HAP-1 (cell line): ENCODE measurements around the gene LMAN2.

Source experiments
- DNase-seq, 2 experiments: peaks; one replicate each; pipeline ENCODE4 v3.0.0-alpha.2; 2016 to 2020; ENCODE audit warnings: low spot score in 2 of 2
- H3K27me3 ChIP-seq: fragments of 250-450 bp; sonication (Bioruptor Pico); 2 replicates; pipeline ENCODE4 v1.5.1; 2020; ENCODE audit warnings: low read depth, mild to moderate bottlenecking, moderate library complexity
- H3K36me3 ChIP-seq: fragments of 250-450 bp; sonication (Bioruptor Pico); replicated peaks from 2 replicates; pipeline ENCODE4 v1.5.1; 2020; ENCODE audit warnings: mild to moderate bottlenecking
- H3K4me1 ChIP-seq: fragments of 250-450 bp; sonication (Bioruptor Pico); 2 replicates; pipeline ENCODE4 v1.5.1; 2020; ENCODE audit warnings: mild to moderate bottlenecking
- H3K4me3 ChIP-seq: fragments of 250-450 bp; sonication (Bioruptor Pico); 2 replicates; pipeline ENCODE4 v1.5.1; 2020; ENCODE audit warnings: mild to moderate bottlenecking, moderate library complexity
- H3K9me3 ChIP-seq: fragments of 250-450 bp; sonication (Bioruptor Pico); 2 replicates; pipeline ENCODE4 v1.5.1; 2020; ENCODE audit warnings: mild to moderate bottlenecking, moderate library complexity
- in situ Hi-C: fragments of 300-500 bp; cut with MboI; formaldehyde crosslinking; loops from 3 replicates; pipeline ENCODE4 v1.14.3; 2020; ENCODE audit warnings: low sequenced_read_pairs, inconsistent platforms, mixed read lengths

Gene LMAN2

DNA sequence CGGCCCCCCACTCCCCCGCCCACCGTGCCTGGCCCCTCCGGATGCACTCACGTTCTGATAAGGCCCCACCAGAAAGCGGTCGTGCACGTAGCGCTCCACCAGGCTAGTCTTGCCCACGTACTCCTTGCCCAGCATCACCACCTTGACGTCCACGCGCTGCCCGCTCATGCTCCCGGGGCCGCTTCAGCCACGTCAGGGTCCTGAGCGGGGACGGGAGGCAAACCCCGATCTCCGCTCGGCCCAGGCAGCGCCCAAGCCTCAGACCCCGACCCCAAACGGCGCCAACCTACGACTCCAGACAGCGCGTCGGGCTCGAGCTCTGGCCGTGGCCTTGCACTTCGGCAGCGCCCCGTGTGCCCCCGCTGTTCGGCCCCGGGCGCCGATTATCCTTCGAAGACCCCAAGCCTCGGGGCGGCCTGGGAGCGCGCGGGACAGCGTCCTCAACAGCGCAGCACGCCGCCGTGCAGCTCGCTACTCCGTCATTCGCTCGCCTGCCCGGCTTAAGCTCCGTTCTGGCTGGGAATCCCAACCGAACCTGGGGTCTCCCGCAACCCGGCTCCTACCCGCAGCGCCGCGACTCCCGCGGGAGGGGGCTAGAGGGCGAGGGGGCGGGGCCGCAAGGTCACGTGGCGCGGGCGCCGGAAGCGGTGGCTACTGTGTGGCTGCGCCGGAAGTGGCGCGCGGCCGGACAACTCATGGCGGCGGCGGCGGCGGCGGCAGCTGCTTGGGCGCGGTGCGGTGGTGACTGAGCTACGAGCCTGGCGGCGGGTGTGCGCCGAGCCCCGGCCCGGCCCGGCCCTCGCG, 48.1 kb downstream of the LMAN2 start, which contains the start of the genes PRELID1 and RAB24:
Gene PRELID1, plus strand, starts transcription at position 679 of the 804 bp plus-strand sequence. CDS start 187 bp downstream, outside the sequence.
Gene RAB24, minus strand, starts transcription at position 599 of the 804 bp plus-strand sequence. Its CDS starts 431 bp downstream, at position 168.
- in situ Hi-C loops: no loop called here
- no peaks in the 10 kb centered on the region for H3K9me3 ChIP-seq
- peaks cover 9% of the 10 kb centered on the region for H3K4me1 ChIP-seq
- peaks cover 65% of the 10 kb centered on the region for H3K36me3 ChIP-seq
- peak; percentile 76 to 93 for DNase-seq
- H3K4me3 ChIP-seq: peak within 1 kb of the TSS; percentile 97
- H3K27me3 ChIP-seq: no peaks in the 10 kb centered on the region

DNA sequence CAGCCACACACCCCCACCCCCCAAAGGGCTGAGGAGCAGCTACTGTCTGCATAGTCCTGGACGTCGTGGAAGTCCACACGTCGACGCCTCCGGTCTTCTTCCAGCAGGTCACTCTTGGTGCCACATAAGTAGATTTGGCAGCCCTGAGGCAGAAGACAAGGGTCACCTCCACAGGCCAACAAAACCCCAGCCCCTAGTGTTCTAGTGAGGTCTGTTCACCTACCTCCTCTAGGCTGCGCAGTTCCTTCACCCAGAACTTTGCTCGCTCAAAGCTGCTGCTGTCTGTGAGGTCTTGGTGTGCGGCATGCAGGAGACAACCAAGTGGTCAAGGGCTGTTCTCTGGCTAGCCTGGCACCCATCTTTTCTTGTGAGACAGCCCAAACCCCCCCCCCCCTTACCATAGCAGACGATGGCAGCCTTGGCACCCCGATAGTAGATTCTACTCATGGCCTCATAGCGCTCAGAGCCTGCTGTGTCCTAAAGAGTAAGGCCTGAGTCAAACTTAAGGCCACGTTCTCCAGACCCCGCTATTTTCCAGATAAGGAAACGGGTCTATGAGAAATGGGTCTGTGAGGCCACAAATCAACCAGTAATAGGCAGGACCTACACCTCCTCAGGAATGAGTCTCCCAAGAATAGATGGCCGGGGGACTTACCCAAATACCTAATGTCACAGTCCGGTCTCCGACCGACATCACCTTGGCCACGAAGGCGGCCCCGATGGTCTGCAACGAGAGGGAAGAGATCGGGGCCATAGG, 48.9 kb downstream of the LMAN2 start:
- H3K36me3 ChIP-seq: peaks cover 67% of the 10 kb centered on the region
- no peaks in the 10 kb centered on the region for H3K27me3 ChIP-seq
- no peaks in the 10 kb centered on the region for H3K9me3 ChIP-seq
- no peak for DNase-seq
- H3K4me1 ChIP-seq: peaks cover 9% of the 10 kb centered on the region
- peak overlapping the region; percentile 97 for H3K4me3 ChIP-seq
- in situ Hi-C loops: no loop called here

DNA sequence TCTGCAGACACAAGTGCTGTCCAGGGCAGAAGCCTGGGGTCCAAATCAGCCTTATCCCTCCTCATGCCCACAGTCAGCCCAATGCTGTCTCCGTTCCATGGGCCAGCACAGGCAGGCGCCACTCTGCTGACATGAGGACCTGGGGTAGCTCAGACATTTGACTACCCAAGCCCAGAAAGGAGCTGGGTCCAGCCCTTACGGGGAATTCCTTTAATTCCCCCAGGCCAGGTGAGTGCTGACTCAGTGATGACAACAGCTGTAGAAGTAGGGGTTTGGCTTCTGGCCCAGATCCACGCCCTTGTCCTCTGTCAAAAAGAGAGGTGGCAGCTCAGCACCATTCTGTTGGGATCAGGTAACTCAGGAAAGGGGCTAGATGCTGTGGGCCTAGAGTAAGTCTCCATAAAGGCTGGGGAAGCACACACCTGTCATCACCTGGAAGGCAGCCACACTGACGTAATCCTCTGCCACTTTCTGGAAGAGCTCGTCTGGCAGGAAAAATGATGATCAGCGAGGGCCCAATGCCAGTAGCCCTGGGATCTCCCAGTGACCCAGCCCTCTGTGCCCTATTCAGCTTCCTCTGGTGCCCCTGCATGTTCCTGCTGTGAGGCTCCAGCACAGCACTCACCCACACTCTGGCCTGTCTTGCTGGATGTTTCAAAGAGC, 49.8 kb downstream of the LMAN2 start:
- 0 out of 2 replicates have a peak overlapping the region, but pooled peaks have one; percentile 97 for H3K4me3 ChIP-seq
- peaks cover 60% of the 10 kb centered on the region for H3K36me3 ChIP-seq
- H3K27me3 ChIP-seq: no peaks in the 10 kb centered on the region
- no peaks in the 10 kb centered on the region for H3K9me3 ChIP-seq
- in situ Hi-C loops: no loop called here
- no peak for DNase-seq
- peaks cover 9% of the 10 kb centered on the region for H3K4me1 ChIP-seq

DNA sequence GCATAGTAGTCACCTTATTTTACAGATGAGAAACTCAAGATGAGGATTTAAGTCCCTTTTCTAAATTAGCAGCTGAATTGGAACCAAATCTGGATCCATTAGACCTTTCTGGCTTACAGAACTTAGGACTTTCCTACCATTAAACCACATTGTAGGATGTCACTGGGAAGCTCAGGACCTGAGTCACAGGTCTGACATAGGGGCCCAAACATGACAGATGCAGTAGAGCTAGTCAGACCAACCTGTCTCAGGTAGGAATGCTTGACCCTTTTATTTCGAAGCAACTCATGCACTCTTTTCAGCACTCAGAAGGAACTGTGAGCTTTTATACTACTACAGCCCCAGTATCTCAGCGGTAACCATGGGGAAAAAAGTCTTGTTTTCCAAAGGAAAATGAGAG, 50.5 kb downstream of the LMAN2 start:
- Histone ChIP-seq H3K27me3 (no peaks in the 10 kb centered on the region), H3K4me1 (peaks cover 9% of the 10 kb centered on the region), H3K4me3 (no peak overlapping the region), H3K9me3 (no peaks in the 10 kb centered on the region), H3K36me3 (peaks cover 58% of the 10 kb centered on the region)
- no peak for DNase-seq
- in situ Hi-C loops: no loop called here

DNA sequence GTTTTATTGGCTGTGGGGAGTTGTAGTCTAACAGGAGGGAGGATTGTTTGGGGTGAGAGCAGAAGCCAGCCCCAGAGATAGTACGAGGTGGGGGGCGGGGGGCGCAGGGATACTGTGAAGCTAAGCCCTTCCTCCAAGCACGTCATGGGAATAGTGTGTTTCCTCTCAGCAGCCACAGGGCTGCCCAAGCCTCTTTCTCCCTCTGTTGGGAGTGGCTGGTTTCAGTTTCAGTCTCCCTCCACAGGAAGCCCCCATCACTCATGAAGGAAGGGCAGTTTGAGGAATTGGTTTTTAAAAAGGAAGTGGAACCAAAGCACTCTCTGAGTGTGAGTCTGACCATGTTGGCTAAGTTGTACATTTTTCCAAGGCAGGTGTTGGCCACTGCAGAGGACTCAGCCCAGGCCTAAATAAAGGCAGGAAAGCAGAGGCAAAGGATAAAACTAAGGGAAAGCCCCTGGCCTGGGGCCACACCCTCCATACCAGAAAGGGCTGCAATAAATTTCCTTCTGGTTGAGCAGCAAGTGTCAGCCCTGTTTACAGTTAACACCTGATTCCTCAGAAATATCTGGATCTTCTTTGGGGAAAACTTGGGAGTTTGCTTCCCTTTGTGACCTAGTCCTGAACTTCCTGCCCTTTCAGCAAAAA, 51.1 kb downstream of the LMAN2 start:
- H3K9me3 ChIP-seq: no peaks in the 10 kb centered on the region
- in situ Hi-C loops: no loop called here
- H3K27me3 ChIP-seq: no peaks in the 10 kb centered on the region
- no peak for DNase-seq
- peaks cover 58% of the 10 kb centered on the region for H3K36me3 ChIP-seq
- H3K4me3 ChIP-seq: no peak overlapping the region
- peaks cover 9% of the 10 kb centered on the region for H3K4me1 ChIP-seq

DNA sequence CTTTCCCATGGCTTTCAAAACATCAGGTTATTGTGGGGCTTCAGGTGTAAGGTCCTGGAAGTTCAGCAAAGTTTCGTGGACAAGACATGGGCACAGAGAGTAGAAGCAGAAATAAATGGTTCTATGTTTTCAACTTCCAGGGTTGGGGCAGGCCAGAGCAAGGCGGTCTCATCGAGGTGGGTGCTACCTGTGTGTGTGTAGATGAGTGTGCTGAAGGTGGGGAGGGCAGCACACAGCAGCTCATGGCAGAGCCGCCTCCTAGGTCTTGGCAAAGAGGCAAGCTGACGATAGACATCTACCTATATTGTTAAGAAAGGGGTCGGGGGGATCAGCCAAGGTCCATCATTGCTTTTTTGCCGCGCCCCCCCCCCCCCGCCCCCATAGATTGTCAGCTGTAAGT, 51.8 kb downstream of the LMAN2 start:
- in situ Hi-C loops: no loop called here
- peaks cover 58% of the 10 kb centered on the region for H3K36me3 ChIP-seq
- no peak overlapping the region for H3K4me3 ChIP-seq
- H3K27me3 ChIP-seq: no peaks in the 10 kb centered on the region
- DNase-seq: no peak
- peaks cover 6% of the 10 kb centered on the region for H3K4me1 ChIP-seq
- no peaks in the 10 kb centered on the region for H3K9me3 ChIP-seq

DNA sequence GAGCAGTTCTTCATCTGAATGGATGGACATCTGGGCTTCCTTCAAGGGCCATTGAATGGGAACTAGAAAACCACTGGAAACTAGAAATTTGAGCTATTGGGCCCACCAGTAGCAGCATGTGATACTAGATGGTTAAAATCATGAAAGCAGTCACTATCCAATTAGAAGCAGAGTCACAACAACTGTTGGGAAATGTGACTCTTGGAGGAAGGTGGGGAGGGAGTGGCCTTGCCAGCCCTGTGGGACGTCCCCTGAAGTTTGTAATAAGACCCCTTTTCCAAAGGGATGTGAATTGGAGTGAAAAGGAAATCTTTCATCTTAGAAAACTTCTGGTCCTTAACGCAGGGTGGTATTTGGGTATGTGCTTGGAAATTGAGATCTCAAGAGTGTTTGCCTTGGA, 53.5 kb downstream of the LMAN2 start:
- H3K9me3 ChIP-seq: no peaks in the 10 kb centered on the region
- no peak for DNase-seq
- in situ Hi-C loops: no loop called here

DNA sequence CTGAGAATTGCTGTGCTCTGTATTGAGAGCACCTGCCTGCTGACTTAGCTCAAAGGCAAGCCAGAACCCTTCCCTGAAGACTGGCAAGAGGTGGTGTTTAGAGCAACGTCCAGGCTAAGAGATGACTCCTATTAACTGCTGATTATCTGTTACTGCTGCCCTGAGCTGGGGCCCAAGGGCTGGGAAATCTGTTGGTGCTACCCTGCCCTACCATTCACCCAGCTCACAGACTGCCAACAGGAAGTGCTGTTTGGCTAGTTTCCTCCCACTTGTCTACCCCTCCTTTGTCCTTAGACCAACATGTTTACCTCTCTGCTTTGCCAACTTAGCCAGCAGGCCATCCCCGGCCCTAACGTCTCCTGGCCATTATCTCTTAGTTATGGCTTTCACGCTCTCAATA, 54.9 kb downstream of the LMAN2 start:
- peaks cover 71% of the 10 kb centered on the region for H3K36me3 ChIP-seq
- no peaks in the 10 kb centered on the region for H3K27me3 ChIP-seq
- no peak overlapping the region for H3K4me3 ChIP-seq
- H3K4me1 ChIP-seq: no peaks in the 10 kb centered on the region
- in situ Hi-C loops: no loop called here
- no peak for DNase-seq
- no peaks in the 10 kb centered on the region for H3K9me3 ChIP-seq

More for the DNA sequence above, 53.5 kb downstream of the LMAN2 start:
- no peaks in the 10 kb centered on the region for H3K27me3 ChIP-seq
- no peak overlapping the region for H3K4me3 ChIP-seq
- peaks cover 65% of the 10 kb centered on the region for H3K36me3 ChIP-seq
- H3K4me1 ChIP-seq: peaks cover 4% of the 10 kb centered on the region; the same call in 1 of the 2 replicates

DNA sequence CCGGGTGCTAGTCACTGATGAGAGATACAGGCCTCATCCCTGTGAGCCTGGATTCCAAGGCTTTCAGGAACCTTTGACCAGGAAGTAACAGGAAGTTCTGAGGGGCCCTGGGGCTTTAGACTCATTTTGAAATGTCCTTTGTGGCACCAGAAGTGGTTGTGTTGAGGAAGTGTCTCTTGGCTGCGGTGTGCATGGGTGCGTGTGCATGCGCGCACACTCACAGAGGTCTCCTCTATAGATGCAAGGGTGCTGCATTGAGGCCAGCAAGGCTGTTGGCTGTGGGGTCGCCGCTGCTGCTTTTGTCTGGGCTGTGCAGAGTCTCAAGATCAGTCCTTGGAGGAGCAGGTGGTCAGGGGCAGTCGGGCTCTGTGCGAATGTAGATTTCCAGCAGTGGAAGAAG, 55.5 kb downstream of the LMAN2 start:
- Histone ChIP-seq H3K36me3 (peaks cover 70% of the 10 kb centered on the region), H3K4me3 (no peak overlapping the region), H3K27me3 (no peaks in the 10 kb centered on the region), H3K4me1 (no peaks in the 10 kb centered on the region), H3K9me3 (no peaks in the 10 kb centered on the region)
- DNase-seq: no peak
- in situ Hi-C loops: no loop called here

DNA sequence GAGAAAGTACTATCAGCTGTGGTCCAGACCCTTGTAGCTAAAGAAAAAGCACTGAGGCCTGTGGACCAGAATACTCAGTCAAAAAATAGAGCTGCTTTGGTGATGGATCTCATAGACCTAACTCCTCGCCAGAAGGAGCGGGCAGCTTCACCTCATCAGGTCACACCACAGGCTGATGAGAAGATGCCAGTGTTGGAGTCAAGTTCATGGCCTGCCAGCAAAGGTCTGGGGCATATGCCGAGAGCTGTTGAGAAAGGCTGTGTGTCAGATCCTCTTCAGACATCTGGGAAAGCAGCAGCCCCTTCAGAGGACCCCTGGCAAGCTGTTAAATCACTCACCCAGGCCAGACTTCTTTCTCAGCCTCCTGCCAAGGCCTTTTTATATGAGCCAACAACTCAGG, 56.8 kb downstream of the LMAN2 start:
- peaks cover 70% of the 10 kb centered on the region for H3K36me3 ChIP-seq
- no peak for DNase-seq
- in situ Hi-C loops: no loop called here
- H3K4me3 ChIP-seq: no peak overlapping the region
- H3K27me3 ChIP-seq: no peaks in the 10 kb centered on the region
- H3K4me1 ChIP-seq: no peaks in the 10 kb centered on the region
- no peaks in the 10 kb centered on the region for H3K9me3 ChIP-seq

DNA sequence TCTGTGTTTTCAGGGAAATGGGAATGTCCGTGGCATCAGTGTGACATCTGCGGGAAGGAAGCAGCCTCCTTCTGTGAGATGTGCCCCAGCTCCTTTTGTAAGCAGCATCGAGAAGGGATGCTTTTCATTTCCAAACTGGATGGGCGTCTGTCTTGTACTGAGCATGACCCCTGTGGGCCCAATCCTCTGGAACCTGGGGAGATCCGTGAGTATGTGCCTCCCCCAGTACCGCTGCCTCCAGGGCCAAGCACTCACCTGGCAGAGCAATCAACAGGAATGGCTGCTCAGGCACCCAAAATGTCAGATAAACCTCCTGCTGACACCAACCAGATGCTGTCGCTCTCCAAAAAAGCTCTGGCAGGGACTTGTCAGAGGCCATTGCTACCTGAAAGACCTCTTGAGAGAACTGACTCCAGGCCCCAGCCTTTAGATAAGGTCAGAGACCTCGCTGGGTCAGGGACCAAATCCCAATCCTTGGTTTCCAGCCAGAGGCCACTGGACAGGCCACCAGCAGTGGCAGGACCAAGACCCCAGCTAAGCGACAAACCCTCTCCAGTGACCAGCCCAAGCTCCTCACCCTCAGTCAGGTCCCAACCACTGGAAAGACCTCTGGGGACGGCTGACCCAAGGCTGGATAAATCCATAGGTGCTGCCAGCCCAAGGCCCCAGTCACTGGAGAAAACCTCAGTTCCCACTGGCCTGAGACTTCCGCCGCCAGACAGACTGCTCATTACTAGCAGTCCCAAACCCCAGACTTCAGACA, 57.5 kb downstream of the LMAN2 start:
- Histone ChIP-seq H3K36me3 (peaks cover 76% of the 10 kb centered on the region), H3K4me1 (no peaks in the 10 kb centered on the region), H3K27me3 (no peaks in the 10 kb centered on the region), H3K4me3 (no peak overlapping the region), H3K9me3 (no peaks in the 10 kb centered on the region)
- no peak for DNase-seq
- in situ Hi-C loops: no loop called here

DNA sequence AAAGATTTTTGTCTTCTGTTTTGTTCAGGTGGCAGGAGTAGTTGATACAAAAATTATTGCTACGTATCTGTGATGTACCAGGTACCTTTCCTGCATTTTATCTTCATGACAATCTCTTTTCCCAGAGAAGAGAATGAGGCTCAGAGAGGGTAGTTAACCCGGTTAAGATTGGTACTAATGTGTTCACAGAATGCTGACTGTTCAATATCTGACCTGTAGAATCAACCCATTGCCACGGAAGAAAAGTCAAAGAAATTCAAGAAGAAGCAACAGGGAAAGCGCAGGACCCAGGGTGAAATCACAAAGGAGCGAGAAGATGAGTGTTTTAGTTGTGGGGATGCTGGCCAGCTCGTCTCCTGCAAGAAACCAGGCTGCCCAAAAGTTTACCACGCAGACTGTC, 59.7 kb downstream of the LMAN2 start:
- in situ Hi-C loops: no loop called here
- DNase-seq: no peak
- H3K9me3 ChIP-seq: no peaks in the 10 kb centered on the region
- H3K4me3 ChIP-seq: no peak overlapping the region
- peaks cover 83% of the 10 kb centered on the region for H3K36me3 ChIP-seq
- no peaks in the 10 kb centered on the region for H3K27me3 ChIP-seq
- no peaks in the 10 kb centered on the region for H3K4me1 ChIP-seq
